Fibroblast of skin of left biceps (primary cell): Measurements from ENCODE around the gene BBLN.

Experiments used
- DNase-seq, 2 experiments: peaks; one replicate each; pipeline ENCODE4 v3.0.0-alpha.2; 2013; ENCODE audit warnings: low read depth in 2 of 2

Gene BBLN

DNA sequence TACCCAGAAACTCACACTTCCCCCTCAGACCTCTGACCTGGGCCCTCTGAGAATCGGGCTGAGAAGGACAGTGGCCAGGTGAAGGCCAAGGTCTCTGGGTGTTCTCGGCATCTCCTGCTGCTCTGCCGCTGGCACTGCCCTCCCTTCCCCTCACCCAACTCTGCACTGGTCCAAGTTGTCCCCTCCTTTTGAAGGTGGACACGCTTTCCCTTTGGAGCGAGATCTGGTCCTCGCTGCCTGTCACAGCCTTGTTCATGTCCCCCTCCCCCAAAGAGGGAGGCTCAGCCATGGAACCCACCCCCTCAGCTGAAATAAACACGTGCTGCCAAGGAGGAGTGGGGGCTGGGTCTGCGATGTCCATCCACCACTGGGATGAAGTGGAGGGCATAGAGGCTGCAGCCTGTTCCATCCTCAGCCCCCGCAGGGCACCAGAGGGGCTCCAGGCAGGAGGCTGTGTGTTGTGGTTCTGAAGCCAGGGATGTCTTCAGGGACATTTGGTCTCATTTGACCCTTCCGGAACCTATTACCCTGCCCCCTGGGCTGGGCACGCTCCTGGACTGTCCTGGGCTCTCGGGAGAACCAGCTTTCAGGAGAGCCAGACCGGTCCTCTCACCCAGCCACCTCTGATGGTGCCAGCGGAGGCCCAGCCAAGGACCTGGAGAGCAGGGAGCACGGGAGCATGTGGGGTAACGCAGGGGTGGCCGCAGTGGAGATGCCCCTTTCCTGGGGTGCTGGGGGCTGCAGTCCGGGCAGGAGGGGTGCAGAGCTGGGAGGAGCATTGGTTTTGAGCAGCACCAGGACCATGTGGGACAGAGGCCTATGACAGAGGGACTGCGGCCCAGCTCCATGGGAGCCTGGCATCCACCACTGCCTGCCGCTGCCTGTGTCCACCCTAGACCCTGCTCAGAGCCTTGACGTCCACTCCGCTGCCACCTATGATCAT is 15.6 kb upstream of the BBLN start:
- no peak for DNase-seq

DNA sequence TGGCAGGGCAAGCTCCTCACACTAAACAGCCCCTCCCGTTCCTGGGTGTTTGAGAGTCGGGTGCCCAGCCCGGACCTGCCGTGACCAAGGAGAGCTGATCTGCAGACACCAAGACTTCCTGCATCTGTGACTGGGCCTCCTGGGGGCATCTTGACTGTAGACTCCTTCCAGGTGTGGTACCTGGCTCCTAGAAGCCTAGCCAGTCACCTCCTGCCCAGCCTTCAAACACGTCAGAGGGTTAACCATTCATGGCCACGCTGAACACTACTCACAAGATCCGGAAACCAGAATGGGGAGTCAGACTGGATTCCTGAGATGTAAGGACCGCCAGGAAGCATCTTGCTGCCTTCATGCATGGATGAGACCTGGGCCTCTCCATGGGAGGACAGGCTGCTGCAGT is 14.5 kb upstream of the BBLN start:
- DNase-seq = no peak

DNA sequence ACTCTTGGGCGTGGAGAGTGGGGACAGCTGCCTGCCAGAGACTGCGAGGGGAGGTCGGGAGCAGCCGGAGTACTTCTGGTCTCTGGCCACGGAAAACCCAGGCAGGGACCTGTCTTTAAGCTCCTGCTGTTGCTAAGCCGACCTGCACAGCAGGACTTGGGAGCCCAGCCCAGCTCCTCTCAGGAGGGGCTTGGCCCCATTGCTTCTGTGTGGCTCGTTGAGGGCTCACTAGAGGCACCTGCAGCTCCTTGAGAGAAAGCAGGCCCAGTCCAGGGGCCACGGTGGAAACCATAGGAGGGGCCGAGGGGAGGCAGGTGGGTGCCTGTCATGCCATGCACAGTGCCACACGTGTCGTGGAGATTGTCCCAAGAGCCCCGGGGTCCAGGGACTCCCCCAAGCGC is 14.1 kb upstream of the BBLN start:
- DNase-seq = no peak

DNA sequence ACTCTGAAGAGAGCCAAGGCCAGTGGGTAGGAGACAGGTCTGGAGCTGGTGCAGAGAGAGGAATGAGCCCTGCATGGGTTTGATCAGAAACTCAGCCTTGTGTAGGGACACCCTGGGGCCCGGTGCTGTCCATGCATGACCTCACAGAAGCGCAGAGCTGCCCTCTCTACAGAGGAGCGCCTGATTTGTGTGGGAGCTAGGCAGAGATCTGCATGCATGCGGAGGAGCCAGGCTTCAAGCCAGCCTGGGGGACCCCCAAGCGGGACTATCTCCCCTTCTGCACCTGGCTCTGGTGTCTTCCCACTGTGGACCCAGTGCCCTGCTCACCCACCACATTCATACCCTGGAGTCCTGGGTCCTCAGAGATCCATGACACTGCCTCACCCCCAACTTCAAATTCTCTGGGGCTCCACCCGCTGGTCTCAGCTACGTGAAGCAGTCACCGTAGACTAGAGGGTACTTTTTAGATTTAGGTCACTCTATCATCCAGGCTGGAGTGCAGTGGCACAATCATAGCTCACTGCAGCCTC is 13.4 kb upstream of the BBLN start:
- DNase-seq = no peak

DNA sequence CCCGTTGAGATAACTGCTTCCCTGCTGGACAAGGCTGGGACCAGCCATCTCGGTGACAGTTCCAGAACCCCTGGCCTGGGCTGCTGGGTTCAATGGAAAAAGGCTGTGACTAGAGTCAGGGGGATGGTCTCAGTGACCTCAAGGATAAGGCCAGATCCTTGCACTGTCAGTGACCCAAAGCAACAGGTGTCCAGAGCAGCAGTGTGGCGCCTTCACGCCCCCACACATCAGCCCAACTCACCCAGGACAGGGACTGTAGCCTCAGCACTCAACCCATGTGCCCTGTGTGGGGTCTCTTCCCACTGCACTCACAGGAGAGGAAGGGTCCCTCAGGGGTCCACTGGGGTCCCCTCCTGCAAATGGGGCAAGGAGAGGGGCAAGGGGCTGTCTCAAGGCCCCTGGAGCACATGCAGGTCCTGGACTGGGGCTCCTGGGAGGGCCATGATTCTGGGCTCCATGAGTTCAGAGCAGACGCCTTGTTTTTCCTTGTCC is 11.5 kb upstream of the BBLN start:
- no peak for DNase-seq

DNA sequence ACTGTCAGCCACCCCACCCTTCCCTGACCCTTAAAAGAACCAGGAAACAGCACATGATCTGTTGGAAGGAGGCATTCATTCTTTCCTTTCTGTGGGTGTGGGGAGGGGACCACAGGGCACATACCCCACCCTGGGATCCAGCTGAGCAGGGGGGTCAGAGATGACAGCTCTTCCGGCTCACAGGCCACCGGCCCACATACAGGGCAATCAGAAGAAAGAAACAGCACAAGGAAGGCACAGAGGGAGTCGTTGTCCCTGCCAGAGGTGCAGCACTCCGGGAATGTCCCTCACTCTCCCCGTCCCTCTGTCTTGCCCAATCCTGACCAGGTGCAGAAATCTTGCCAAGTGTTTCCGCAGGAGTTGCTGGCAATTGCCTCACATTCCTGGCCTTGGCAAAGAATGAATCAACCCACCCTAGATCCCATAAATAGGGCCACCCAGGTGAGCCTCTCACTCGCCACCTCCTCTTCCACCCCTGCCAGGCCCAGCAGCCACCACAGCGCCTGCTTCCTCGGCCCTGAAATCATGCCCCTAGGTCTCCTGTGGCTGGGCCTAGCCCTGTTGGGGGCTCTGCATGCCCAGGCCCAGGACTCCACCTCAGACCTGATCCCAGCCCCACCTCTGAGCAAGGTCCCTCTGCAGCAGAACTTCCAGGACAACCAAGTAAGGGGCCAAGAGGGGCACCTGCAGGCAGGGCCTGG is 10.9 kb upstream of the BBLN start, which contains the start of gene LCN2:
TSS of gene LCN2 (plus strand) at position 453 of the 701 bp plus-strand sequence. CDS start at position 526, 73 bp downstream.
- no peak for DNase-seq

DNA sequence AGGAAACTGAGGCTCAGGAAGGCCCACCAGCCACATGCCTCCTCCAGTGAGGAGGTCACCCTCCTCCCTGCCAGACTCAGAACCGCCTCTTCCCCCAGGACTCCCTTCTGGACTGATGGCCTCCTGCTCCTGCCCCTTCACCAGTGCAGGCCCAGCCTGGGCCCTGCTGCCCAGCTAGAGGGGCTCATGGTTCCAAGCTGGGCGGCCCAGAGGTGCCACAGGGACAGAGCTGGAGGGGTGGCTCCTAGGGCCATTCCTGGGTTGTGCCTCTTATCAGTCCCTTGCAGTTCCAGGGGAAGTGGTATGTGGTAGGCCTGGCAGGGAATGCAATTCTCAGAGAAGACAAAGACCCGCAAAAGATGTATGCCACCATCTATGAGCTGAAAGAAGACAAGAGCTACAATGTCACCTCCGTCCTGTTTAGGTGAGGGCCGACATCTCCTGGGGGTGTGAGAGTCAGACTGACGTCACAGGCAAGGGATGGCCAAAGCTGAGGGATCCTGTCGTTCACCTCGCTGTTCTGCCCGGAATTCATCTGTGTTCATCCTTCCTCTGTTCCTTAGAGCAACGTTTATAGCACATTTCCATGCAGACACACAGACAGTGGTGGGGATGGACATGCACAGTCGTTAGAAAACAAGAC is 10.0 kb upstream of the BBLN start:
- DNase-seq = no peak

DNA sequence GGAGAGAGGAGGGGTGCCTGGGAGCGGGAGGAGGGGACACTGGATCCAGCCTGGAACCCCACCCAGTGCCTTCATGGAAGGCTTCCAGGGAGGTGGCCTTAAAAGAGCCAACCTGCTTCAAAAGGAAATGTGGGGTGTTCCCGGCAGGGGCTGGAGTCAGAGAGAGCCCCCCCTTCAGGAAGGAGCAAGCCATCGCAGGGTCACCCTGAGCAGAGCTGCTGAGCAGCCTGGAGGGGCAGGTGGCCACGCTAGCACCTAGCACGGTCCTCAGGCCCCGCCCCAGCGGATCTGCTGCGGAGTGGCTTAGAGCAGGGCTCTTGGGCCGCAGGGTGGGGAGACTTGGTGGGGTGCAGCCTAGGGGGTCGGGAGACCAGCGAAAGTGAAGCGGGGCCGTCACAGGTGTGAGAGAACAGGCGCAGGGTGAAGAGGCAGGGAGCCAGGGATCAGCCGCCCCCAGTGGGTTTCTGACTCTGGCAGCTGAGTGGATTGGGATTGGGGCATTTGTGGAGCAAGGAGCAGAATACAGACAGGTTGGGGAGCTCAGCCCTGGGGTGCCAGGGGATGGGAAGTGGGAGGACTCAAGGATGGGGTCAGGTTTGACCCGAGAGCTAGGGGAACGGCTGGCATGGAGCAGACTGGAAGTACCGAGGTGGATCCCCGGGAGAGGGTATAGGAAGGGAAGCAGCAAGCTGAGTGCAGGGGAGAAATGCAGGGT is 9.3 kb upstream of the BBLN start:
- no peak for DNase-seq

DNA sequence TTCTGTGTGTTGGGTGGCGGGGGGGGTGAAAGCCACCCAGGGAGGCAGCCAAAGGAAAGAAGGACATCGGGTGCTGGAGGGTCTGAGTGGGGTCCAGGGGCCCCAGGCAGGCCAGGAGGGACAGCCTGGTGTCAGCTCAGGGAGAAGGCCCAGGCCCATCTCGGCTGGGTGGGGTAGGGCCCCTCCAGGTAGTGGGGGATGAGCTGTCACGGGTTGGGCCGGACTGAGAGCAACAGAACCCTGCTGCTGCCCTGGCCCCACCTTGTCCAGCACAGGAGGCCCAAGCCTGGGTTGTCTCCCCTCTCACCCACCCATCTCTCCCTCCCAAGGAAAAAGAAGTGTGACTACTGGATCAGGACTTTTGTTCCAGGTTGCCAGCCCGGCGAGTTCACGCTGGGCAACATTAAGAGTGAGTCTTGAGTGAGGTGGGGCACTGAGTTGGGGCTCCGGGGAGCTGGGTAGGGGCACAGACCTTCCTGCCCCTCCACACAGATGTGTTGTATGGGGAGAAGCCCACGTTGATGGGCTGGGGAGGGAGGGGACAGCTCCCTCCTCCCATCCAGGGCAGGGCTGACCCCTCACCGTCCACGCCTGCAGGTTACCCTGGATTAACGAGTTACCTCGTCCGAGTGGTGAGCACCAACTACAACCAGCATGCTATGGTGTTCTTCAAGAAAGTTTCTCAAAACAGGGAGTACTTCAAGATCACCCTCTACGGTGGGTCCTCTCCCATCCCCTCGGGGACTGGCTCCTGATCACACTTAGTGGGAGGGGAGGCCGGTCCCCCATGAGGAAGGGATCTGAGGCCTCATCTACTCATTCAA is 8.5 kb upstream of the BBLN start:
- DNase-seq = no peak

DNA sequence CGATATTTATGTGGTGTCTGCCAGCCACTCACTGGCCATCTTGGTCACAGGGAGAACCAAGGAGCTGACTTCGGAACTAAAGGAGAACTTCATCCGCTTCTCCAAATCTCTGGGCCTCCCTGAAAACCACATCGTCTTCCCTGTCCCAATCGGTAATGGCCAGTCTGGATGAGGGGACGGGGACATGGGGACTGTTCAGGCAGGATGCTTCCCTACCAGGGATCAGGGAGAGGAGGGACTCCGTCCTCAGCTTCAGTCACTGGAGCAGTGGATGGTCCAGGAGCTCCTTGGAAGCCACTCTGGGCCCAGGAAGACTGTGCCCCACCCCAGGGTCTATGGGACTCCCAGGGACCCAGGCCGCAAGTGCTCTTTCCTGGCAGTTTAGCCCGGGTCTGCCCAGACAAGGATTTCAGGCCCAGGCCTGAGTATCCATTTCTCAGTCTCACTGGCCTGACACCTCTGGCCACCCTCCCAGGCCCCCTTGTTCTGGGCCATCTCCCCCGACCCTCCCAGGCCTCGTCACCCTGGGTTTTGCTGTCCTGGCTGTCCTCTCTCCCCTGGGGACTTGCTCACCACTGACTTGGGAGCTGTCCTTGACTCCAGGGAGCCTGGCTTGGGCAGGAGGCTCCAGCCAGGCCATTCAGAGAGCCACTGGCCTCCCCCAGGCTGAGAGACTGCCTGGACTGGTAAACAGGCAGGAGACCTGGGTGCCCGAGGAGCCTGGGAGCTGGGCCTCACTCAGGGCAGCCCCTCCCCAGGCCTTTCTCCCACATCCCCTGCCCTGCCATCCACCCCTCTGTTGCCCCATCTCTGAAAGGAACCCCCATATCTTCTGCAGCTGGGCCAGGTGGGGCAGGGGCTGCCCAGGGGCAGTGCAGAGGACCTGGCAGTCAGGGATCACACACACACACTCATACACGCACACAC is 7.7 kb upstream of the BBLN start:
- DNase-seq = no peak

DNA sequence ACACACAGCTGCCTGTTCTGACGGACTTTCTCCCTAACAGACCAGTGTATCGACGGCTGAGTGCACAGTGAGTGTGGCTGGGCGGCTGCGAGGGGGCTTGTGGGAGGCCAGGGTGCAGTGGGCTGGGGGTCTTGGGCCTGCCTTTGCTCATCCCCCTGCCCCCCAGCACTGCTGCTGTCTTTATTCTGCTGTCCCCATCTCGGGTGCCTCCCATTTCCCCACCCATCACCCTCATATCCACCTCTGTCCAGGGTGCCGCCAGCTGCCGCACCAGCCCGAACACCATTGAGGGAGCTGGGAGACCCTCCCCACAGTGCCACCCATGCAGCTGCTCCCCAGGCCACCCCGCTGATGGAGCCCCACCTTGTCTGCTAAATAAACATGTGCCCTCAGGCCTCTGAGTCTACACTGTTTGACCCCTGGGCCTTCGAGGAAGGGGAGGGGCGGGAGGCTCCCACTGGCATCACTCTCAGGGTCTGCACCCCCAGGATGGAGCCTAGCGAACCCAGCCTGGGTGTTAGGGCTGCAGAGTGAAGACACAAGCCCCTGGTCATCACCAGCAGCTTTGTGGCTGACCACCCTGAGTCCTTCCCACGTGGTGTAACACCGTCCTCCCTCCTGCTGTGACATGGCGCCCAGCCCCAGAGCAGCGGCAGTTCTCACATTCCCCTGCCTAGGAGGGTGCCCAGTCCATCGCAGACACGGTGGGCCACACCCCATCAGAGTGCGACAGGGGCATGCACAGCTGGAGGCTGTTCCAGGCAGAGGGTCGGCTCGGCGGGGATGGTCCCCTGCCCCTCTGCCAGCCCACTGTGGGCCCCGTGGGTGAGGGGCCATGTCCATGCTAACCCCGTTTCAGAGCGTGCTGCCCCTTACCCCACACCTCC is 6.8 kb upstream of the BBLN start:
- DNase-seq = no peak

DNA sequence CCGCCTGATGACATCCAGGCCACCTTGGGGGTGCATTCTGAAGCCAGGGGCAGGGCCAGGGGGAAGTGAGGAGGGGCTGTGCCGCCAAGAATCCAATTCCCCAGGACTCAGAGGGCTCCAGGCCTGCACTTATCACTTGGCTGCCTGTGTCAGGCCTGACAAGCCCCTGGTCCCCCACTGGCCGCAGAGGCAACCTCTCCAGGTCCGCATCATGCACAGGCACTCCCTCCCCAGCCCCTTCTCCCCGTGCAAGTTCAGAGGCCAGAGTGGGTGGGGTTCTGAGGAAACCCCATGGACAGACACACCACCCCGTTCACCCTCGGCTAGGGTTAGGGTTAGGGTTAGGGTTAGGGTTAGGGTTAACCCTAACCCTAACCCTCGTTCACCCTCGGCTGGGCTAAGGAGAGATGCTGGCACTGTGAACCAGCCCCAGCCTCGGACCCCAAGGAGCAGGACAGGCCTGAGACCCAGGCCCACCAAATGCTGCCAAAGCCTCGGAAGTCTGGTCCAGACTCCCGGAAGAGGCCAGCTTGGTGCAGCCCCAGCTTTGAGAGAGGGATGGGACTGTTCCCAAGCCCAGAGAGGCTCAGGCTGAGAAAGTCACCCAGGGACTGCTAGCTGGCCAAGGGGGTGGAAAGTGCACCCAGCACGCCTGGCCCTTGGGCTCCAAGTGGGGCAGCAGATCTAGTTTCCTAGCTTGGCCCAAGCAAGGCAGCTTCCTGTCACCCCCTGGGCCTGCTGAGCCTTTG is 5.9 kb upstream of the BBLN start:
- DNase-seq = no peak

DNA sequence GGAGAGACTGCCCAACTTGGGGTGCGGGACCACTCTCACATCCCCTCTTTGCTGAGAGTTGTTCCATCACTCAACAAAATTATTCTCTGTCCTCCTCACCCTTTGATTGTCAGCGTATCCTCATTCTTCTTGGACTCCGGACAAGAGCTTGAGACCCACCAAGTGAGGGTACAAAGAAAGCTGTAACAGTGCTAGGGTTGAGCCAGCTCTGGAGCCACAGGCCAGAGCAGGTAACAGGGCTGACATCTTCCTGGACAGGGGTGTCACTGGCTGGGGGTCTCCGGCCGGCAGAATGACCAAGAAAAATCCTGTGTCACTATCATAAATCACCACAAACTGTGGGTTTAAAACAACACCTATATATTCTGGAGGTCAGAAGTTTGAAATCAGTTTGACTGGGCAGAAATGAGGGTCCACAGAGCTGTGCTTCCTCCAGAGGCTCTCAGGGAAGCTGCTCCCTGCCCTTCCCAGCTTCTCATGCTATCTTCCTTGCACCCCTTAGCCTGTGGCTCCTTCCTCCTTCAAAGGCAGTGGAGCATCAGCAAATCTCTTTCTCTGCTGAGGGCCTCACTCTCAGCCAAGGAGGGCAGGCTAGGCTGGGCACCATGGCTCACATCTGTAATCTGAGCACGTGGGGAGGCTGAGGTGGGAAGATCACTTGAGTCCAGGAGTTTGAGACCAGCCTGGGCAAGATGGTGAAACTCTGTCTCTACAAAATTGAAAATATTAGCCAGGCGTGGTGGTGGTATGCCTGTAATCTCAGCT is 4.1 kb upstream of the BBLN start:
- no peak for DNase-seq

DNA sequence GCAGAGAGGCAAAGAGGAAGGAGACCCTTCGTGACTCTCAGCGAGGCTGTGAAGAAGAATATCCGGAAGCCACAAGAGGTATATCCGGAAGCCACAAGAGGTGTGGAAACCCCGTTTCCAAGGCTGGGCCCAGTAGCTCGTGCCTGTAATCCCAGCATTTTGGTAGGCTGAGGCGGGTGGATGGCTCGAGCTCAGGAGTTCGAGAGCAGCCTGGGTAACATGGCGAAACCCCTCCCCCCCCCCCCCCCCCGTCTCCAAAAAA is 612 bp upstream of the BBLN start:
- no peak for DNase-seq

DNA sequence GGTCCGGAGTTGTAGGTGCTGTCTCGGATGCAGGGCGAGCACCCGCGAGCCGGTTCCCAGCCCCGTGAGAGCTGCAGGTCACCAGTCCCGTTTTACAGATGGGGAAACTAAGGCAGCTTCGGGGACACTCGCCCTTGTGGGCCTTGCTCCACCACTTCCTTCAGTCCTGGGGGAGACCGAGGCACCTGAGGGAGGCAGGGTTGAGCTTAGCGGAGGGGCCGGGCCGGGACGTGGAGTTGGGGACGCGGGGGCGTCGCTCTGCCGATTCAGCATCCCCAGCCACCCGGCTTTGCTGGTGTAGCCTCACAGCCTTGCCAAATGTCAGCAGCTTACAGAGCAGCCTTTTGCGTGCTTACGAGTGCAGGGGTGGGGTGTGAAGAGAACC is 530 bp downstream of the BBLN start:
- no peak for DNase-seq

DNA sequence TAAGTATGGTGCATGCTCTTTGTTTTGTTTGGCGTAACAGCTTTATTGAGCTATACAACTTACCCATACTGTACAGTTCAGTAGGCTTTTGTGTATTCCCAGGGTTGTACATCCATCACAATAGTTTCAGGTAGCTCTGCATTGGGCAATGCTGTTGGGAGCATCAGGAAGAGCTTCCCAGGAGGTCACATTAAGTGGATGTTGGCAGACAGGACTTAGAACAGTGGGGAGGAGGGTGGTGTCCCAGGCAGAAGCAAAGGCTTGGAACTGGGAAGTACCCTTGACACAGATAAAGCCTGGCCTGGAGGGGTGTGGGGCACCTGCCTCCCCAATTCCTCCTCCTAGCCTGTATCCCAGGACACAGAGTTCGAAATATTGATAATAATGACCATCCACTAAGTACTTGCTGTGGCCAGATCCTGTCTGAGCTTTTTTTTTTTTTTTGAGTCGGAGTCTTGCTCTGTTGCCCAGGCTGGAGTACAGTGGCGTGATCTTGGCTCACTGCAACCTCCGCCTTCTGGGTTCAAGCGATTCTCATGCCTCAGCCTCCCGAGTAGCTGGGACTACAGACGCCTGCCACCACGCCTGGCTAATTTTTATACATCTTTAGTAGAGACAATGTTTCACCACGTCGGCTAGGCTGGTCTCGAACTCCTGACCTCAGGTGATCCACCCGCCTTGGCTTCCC is 1.3 kb downstream of the BBLN start:
- DNase-seq = no peak
